ENCODE measurements around the gene MGRN1.

GRCh38 chr16:4679850-4680636, 55.4 kb downstream of the MGRN1 start:
- TF ChIP-seq CTCF (IDR thresholded peaks at IDR 0.05; ENCODE audit: insufficient read depth, low read length) (no peak), SPI1 (IDR thresholded peaks at IDR 0.05; ENCODE audit: borderline replicate concordance, low read depth) (peak; percentile 91), POLR2AphosphoS5 (IDR thresholded peaks at IDR 0.05; ENCODE audit: low read depth) (peak; percentile 94), REST (IDR thresholded peaks at IDR 0.05; ENCODE audit: insufficient replicate concordance, low read depth) (no peak), GABPA (IDR thresholded peaks at IDR 0.05; ENCODE audit: low read depth) (peak; percentile 56)
